ENCODE results near the gene LMO2.
"Not testable (repeated sequence)": the region's sequence is repeated elsewhere in the genome, so short reads cannot be mapped to it uniquely, and the experiment has no call there.

LMO2 gene

DNA sequence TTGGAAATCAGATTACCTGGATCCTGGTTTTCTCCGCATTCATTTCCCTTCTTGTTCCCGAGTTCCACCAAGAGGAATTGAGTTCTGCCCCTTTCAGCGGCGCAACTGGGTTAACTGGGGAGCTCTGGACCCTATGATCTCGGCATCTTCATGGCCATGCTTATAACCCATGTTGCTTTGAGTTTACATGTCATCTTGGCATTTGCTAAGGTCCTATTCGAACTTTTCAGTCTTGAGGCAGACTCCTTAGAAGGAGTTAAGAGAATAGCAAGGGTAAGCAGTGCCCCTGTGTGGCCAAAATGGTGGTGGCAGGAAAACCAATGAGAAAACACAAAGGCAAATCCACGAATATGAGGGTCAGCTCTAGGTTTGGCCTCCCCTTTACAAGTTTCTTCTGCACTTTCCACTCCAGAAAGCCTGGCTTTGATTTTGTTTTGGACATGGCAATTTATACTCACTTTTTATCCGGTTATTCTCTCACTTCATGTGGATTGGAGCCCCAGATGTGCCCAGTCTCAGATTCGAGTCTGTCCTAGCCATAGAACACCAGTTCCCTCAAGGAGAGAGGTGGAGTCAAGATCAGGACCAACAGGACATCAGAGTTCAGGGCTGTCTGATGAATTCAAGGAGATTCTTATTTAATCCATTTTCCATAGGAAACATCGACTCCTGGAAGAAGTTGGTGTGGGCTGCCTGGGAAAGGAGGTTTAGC lies 62.3 kb downstream of the LMO2 start:
- peak overlapping the region; percentile 49 for H3K4me3 ChIP-seq (ENCODE audit: low read depth, low read length)
- TF ChIP-seq, protein P1, sequence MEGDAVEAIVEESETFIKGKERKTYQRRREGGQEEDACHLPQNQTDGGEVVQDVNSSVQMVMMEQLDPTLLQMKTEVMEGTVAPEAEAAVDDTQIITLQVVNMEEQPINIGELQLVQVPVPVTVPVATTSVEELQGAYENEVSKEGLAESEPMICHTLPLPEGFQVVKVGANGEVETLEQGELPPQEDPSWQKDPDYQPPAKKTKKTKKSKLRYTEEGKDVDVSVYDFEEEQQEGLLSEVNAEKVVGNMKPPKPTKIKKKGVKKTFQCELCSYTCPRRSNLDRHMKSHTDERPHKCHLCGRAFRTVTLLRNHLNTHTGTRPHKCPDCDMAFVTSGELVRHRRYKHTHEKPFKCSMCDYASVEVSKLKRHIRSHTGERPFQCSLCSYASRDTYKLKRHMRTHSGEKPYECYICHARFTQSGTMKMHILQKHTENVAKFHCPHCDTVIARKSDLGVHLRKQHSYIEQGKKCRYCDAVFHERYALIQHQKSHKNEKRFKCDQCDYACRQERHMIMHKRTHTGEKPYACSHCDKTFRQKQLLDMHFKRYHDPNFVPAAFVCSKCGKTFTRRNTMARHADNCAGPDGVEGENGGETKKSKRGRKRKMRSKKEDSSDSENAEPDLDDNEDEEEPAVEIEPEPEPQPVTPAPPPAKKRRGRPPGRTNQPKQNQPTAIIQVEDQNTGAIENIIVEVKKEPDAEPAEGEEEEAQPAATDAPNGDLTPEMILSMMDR (IDR thresholded peaks at IDR 0.05; ENCODE audit: low read depth, low read length, missing control alignments): peak; percentile 88
- in situ Hi-C loops (cut with HindIII; ENCODE audit: low sequenced_read_pairs): no loop called here
- DNase-seq (ENCODE audit: low read depth): peak; percentile 59

DNA sequence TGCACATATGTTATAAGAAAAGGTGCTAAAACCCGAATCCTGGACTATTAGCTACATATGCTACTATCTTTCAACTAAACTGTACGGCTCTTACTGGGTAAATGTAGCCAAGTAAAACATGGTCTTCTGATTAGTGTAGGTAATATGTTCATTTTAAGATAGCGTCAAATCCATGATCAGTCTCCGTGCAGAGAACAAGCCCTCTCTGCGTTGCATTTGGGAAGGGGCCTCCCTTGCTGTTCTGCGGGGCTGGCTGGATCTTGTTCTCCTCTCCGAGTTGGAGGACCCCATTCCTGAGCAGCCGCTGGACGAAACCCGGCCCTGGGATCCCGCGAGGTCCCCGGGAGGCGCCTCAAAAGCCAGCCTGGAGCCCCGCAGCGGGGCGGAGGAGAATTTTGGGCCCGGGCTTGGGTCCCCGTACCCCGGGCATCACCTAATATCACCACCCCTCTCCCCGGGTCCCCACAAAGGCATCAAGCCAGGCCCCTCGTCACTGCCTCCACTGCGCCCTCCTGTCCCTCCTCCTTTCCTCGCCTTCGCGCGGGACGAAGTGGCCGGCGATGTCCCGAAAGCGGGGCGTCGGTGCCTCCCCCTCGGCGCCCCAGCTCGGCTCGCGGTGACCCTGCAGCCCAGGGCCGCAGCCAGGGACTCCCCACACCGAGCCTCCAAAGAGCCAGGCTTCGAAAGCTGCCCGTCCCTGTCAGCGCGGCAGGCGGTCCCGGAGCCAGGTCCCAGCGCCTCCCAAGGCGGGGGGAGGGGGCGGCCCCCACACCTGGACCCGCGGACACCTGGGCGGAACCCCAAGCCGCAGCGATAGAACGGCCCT lies 63.1 kb downstream of the LMO2 start:
- no peak for DNase-seq (ENCODE audit: low read depth)
- peak overlapping the region; percentile 49 for H3K4me3 ChIP-seq (ENCODE audit: low read depth, low read length)
- in situ Hi-C loops (cut with HindIII; ENCODE audit: low sequenced_read_pairs): no loop called here
- TF ChIP-seq, protein P1 (IDR thresholded peaks at IDR 0.05; ENCODE audit: low read depth, low read length, missing control alignments): no peak

DNA sequence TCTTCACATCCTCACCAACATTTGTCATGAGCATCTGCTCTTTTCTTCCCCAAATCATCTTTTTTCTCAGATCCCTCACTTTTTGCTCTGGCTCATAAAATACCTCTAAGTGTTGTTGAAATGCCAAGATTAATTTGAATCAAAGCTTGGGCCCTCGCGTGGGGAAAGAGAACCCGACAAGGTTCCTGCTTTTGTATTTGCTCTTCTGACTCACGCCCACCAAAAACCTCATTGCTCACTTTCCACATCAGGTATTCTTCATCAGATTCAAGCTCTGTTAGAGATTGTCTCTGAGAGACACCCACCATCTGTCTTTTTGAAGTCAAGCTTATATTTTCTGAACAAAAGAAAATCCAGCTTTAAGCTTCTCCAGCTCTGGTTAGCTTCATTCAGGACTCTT lies 64.7 kb downstream of the LMO2 start:
- no peak for DNase-seq (ENCODE audit: low read depth)
- TF ChIP-seq, protein P1 (IDR thresholded peaks at IDR 0.05; ENCODE audit: low read depth, low read length, missing control alignments): no peak
- in situ Hi-C loops (cut with HindIII; ENCODE audit: low sequenced_read_pairs): no loop called here
- H3K4me3 ChIP-seq (ENCODE audit: low read depth, low read length): no peak overlapping the region

DNA sequence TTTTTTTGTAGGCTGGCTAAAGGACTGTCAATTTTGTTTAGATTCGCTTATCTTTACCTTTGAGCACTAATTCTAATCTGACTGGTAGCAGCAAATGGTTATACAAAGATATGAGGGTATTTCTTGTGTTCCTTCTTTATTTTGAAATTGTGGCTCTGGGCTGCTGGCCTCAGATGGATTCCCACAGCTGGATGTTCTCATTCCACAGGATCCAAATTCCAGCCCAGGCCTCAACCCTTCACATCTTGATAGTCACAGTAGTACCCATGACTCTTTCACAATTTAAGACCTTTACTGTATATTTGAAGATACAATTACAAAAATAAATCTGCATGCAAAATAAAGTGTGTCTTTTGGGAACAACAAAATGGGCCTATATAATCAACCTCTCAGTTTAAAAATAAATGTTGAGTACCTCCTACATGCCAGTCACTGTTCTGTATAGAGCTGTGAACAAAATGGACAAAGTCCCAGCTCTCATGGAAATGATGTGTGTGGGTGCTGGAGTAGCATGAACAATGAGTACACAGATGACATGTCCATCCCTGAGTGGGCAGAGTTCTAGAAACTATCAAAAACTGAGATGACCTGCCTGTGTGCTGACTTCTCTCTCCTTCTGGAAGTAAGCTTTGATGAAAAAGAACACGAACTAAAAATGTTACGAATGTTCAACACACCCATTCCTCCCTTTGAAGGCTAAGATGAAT lies 65.9 kb downstream of the LMO2 start:
- TF ChIP-seq, protein P1 (IDR thresholded peaks at IDR 0.05; ENCODE audit: low read depth, low read length, missing control alignments): no peak
- DNase-seq (ENCODE audit: low read depth): no peak
- no peak overlapping the region for H3K4me3 ChIP-seq (ENCODE audit: low read depth, low read length)
- in situ Hi-C loops (cut with HindIII; ENCODE audit: low sequenced_read_pairs): no loop called here

DNA sequence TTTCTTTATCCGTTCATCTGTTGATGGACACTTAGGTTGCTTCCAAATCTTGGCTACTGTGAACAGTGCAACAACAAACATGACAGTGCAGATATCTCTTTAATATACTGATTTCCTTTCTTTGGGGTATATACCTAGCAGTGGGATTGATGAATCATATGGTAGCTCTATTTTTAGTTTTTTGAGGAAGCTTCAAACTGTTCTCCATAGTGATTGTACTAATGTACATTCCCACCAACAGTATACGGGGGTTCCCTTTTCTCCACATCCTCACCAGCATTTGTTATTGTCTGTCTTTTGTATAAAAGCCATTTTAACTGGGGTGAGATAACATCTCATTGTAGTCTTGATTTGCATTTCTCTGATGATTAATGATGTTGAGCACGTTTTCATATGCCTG lies 68.9 kb downstream of the LMO2 start:
- in situ Hi-C loops (cut with HindIII; ENCODE audit: low sequenced_read_pairs); H3K4me3 ChIP-seq (ENCODE audit: low read depth, low read length); DNase-seq (ENCODE audit: low read depth): not testable (repeated sequence)

DNA sequence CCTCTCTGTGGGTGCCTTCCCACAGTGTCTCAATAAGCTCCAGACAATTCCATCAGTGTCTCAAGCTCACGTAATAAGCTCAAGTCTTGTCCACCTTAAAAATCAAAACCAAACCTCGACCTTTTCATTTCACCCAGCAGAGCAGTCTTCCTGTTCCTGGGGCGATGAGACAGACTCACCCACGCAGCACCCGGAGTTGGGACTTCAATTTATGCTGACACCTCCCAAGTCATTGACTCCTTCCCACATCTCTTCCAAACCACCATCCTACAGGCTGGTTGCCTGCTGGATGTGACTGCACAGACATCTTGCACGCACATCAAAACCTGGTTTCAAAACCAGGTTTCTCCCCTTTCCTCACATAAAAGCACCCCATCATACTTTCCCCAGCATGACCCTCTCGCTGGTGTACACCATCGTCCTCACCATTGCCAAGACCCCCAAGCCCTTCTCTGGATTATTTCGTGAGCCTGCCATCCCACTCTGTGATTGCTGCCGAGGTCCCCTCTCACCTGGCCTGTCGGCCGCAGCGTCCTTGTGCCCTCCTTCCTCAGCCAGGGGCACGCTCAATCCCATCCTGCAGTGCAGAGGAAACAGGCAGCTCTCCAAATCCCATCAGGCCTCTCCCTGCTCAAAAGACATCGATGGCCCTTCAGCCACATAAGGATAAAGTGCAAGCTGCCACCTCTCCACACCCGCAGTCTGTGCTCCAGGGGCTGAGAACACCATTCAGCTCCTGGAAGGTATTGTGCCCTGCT lies 72.4 kb downstream of the LMO2 start:
- H3K4me3 ChIP-seq (ENCODE audit: low read depth, low read length): no peak overlapping the region
- TF ChIP-seq, protein P1 (IDR thresholded peaks at IDR 0.05; ENCODE audit: low read depth, low read length, missing control alignments): no peak
- no peak for DNase-seq (ENCODE audit: low read depth)
- in situ Hi-C loops (cut with HindIII; ENCODE audit: low sequenced_read_pairs): no loop called here

Data from astrocyte of the cerebellum (primary cell).